ENCODE results near the gene CCDC149. TPM values are rescaled to one million over a fixed set of nuclear protein-coding genes. Genes with fewer than 3 reads are reported as not detected.

The CCDC149 gene
- total RNA-seq, 1 donor from 2014 or later = 16.7 TPM

- no peak for DNase-seq (ENCODE audit: extremely low spot score in 2 of 2)
- Histone ChIP-seq H3K36me3 (no peaks in the 10 kb centered on the region), H3K4me1 (no peaks in the 10 kb centered on the region), H3K27me3 (no peaks in the 10 kb centered on the region), H3K27ac (no peak overlapping the region), H3K9me3 (no peaks in the 10 kb centered on the region), H3K4me3 (no peak overlapping the region)
- intact Hi-C loops (cut with DNase I) = no loop called here
- no peak for TF ChIP-seq POLR2AphosphoS5 (IDR thresholded peaks at IDR 0.05; ENCODE audit: insufficient read depth in 1 of 2, low read depth in 1 of 2)
- TF ChIP-seq POLR2A (IDR thresholded peaks at IDR 0.05) = no peak
- TF ChIP-seq CTCF (IDR thresholded peaks at IDR 0.05) = no peak
Observed at GRCh38 chr4:24924309-24924781, 11.5 kb upstream of the CCDC149 start.

GRCh38 chr4:24923550-24923949 lies 10.7 kb upstream of the CCDC149 start:
- Histone ChIP-seq H3K9me3 (no peaks in the 10 kb centered on the region), H3K4me1 (no peaks in the 10 kb centered on the region), H3K36me3 (no peaks in the 10 kb centered on the region), H3K4me3 (no peak overlapping the region), H3K27me3 (no peaks in the 10 kb centered on the region), H3K27ac (no peak overlapping the region)
- intact Hi-C loops (cut with DNase I) = no loop called here
- DNase-seq (ENCODE audit: extremely low spot score in 2 of 2) = no peak
- TF ChIP-seq POLR2A (IDR thresholded peaks at IDR 0.05) (no peak), CTCF (IDR thresholded peaks at IDR 0.05) (no peak), POLR2AphosphoS5 (IDR thresholded peaks at IDR 0.05; ENCODE audit: insufficient read depth in 1 of 2, low read depth in 1 of 2) (no peak)

GRCh38 chr4:24923002-24923401 lies 10.2 kb upstream of the CCDC149 start:
- Histone ChIP-seq H3K27ac (no peak overlapping the region), H3K4me1 (no peaks in the 10 kb centered on the region), H3K27me3 (no peaks in the 10 kb centered on the region), H3K9me3 (no peaks in the 10 kb centered on the region), H3K4me3 (no peak overlapping the region), H3K36me3 (no peaks in the 10 kb centered on the region)
- intact Hi-C loops (cut with DNase I) = no loop called here
- DNase-seq (ENCODE audit: extremely low spot score in 2 of 2) = no peak
- TF ChIP-seq CTCF (IDR thresholded peaks at IDR 0.05) = no peak

- DNase-seq (ENCODE audit: extremely low spot score in 2 of 2) = no peak
- H3K27me3 ChIP-seq = no peaks in the 10 kb centered on the region
- H3K36me3 ChIP-seq = no peaks in the 10 kb centered on the region
- H3K4me3 ChIP-seq = no peak overlapping the region
- no peak overlapping the region for H3K27ac ChIP-seq
- intact Hi-C loops (cut with DNase I) = no loop called here
- H3K9me3 ChIP-seq = no peaks in the 10 kb centered on the region
- TF ChIP-seq CTCF (IDR thresholded peaks at IDR 0.05) (no peak), POLR2AphosphoS5 (IDR thresholded peaks at IDR 0.05; ENCODE audit: insufficient read depth in 1 of 2, low read depth in 1 of 2) (no peak), POLR2A (IDR thresholded peaks at IDR 0.05) (no peak)
- no peaks in the 10 kb centered on the region for H3K4me1 ChIP-seq
Observed at GRCh38 chr4:24922416-24922815, 9.6 kb upstream of the CCDC149 start.

GRCh38 chr4:24921491-24921890 lies 8.6 kb upstream of the CCDC149 start:
- H3K27ac ChIP-seq = no peak overlapping the region
- TF ChIP-seq POLR2A (IDR thresholded peaks at IDR 0.05) (no peak), POLR2AphosphoS5 (IDR thresholded peaks at IDR 0.05; ENCODE audit: insufficient read depth in 1 of 2, low read depth in 1 of 2) (no peak), CTCF (IDR thresholded peaks at IDR 0.05) (no peak)
- intact Hi-C loops (cut with DNase I) = no loop called here

More at GRCh38 chr4:24921491-24921890, 8.6 kb upstream of the CCDC149 start:
- no peak for DNase-seq (ENCODE audit: extremely low spot score in 2 of 2)
- no peaks in the 10 kb centered on the region for H3K27me3 ChIP-seq
- no peaks in the 10 kb centered on the region for H3K9me3 ChIP-seq
- no peak overlapping the region for H3K4me3 ChIP-seq
- H3K4me1 ChIP-seq = no peaks in the 10 kb centered on the region
- no peaks in the 10 kb centered on the region for H3K36me3 ChIP-seq

Measured in vagina (tissue), 2 donors.